ENCODE data around the gene GNAZ.

The GNAZ gene

DNA sequence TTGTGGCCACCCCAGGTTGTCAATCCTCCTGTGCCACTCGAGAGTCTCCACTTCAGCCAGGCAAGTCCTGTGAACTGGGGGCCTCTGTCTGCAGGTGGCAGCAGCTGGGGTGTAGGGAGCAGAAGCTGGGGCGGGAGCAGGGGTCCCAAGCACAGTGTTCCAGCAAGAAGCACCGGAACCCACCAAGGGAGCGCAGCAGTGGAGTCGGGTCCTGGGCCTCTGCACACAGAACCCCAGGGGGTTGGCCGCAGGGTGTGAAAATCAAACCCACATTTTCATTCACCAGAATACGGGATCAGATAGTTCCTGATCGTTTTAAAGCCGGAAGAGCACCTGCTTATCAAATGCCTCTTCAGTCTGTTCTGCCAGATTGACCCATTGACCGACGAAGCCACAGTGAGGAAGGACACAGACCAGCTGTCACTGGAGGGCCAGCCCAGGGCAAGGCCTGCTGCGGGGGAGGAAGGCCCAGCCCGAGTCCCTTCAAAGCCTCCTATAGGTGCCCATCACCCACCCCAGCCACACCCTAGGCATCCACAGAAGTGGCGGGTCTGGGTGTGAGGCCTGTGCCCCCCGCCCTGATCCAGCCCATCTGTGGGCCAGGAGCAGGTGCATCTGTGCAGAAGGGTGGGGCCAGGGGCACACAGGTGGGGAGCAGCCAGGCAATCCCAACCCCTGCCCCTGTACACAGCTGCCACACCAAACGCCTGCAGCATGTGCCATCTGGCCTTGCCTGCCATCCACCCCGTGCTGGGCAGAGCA is 37.3 kb downstream of the GNAZ start:
- no peaks in the 10 kb centered on the region for H3K36me3 ChIP-seq (ENCODE audit: insufficient read depth, low read length)
- no peak overlapping the region for H3K9ac ChIP-seq (ENCODE audit: low read depth, low read length)
- no peak overlapping the region for H3K4me3 ChIP-seq (ENCODE audit: low read length)
- WGBS, result 94% methylated on average over 17 of the region's 17 CpGs
- no peak overlapping the region for H3K27ac ChIP-seq (ENCODE audit: low read depth, low read length)
- no peaks in the 10 kb centered on the region for H3K4me1 ChIP-seq (ENCODE audit: insufficient read depth, low read length)
- no peaks in the 10 kb centered on the region for H3K9me3 ChIP-seq (ENCODE audit: insufficient read depth, low read depth, low read length)
- no peaks in the 10 kb centered on the region for H3K27me3 ChIP-seq (ENCODE audit: insufficient read depth, low read length)

- Histone ChIP-seq H3K4me1 (ENCODE audit: insufficient read depth, low read length) (no peaks in the 10 kb centered on the region), H3K36me3 (ENCODE audit: insufficient read depth, low read length) (no peaks in the 10 kb centered on the region), H3K27ac (ENCODE audit: low read depth, low read length) (no peak overlapping the region), H3K9me3 (ENCODE audit: insufficient read depth, low read depth, low read length) (no peaks in the 10 kb centered on the region), H3K4me3 (ENCODE audit: low read length) (no peak overlapping the region), H3K9ac (ENCODE audit: low read depth, low read length) (no peak overlapping the region), H3K27me3 (ENCODE audit: insufficient read depth, low read length) (no peaks in the 10 kb centered on the region)
- WGBS, result 92% methylated on average over 7 of the region's 7 CpGs
Observed at GRCh38 chr22:23108249-23109078, 38.1 kb downstream of the GNAZ start.

GRCh38 chr22:23109079-23109347 is 38.7 kb downstream of the GNAZ start:
- Histone ChIP-seq H3K27me3 (ENCODE audit: insufficient read depth, low read length) (no peaks in the 10 kb centered on the region), H3K9ac (ENCODE audit: low read depth, low read length) (no peak overlapping the region), H3K4me1 (ENCODE audit: insufficient read depth, low read length) (no peaks in the 10 kb centered on the region), H3K4me3 (ENCODE audit: low read length) (no peak overlapping the region), H3K27ac (ENCODE audit: low read depth, low read length) (no peak overlapping the region), H3K9me3 (ENCODE audit: insufficient read depth, low read depth, low read length) (no peaks in the 10 kb centered on the region), H3K36me3 (ENCODE audit: insufficient read depth, low read length) (no peaks in the 10 kb centered on the region)
- WGBS, result 95% methylated on average over 6 of the region's 6 CpGs

GRCh38 chr22:23109441-23109978 is 39.2 kb downstream of the GNAZ start:
- Histone ChIP-seq H3K9me3 (ENCODE audit: insufficient read depth, low read depth, low read length) (no peaks in the 10 kb centered on the region), H3K4me1 (ENCODE audit: insufficient read depth, low read length) (no peaks in the 10 kb centered on the region), H3K27me3 (ENCODE audit: insufficient read depth, low read length) (no peaks in the 10 kb centered on the region), H3K27ac (ENCODE audit: low read depth, low read length) (no peak overlapping the region), H3K9ac (ENCODE audit: low read depth, low read length) (no peak overlapping the region), H3K36me3 (ENCODE audit: insufficient read depth, low read length) (no peaks in the 10 kb centered on the region), H3K4me3 (ENCODE audit: low read length) (no peak overlapping the region)
- 86% methylated on average over 5 of the region's 5 CpGs for WGBS

- 90% methylated on average over 10 of the region's 10 CpGs for WGBS
- no peak overlapping the region for H3K4me3 ChIP-seq (ENCODE audit: low read length)
- no peaks in the 10 kb centered on the region for H3K9me3 ChIP-seq (ENCODE audit: insufficient read depth, low read depth, low read length)
- no peak overlapping the region for H3K27ac ChIP-seq (ENCODE audit: low read depth, low read length)
- H3K36me3 ChIP-seq (ENCODE audit: insufficient read depth, low read length), result no peaks in the 10 kb centered on the region
- no peaks in the 10 kb centered on the region for H3K4me1 ChIP-seq (ENCODE audit: insufficient read depth, low read length)
- H3K27me3 ChIP-seq (ENCODE audit: insufficient read depth, low read length), result no peaks in the 10 kb centered on the region
- no peak overlapping the region for H3K9ac ChIP-seq (ENCODE audit: low read depth, low read length)
Observed at GRCh38 chr22:23110190-23110921, 40.0 kb downstream of the GNAZ start.

DNA sequence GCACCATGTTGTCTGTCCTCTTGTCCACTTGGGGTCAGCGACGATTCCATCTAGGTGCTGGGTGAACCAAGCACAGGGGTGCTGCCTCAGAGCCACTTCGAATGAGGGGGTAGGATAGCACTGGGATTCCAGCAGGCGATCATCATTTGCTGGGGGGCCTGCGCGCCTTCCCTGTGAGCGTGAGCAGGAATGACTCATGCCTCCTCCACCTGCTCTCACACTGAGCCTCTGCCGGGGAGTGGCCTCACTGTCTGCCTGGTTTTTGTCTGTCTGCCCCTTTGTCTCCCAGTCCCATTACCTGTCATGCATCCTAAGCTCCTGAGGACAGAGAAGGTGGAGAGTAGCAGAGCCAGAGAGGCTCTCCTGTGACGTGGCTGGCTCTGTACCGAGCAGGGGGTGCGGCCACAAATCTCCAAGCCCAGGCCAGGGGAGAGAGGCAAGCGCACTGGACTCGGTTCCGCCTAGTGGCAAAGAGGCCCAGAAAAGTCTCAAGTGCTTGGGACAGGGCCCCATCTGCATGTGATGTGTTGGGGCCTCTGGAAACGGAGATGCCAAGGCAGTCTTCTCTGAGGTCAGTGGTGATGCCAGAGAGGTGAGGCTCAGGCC is 40.7 kb downstream of the GNAZ start:
- Histone ChIP-seq H3K27ac (ENCODE audit: low read depth, low read length) (no peak overlapping the region), H3K27me3 (ENCODE audit: insufficient read depth, low read length) (no peaks in the 10 kb centered on the region), H3K4me3 (ENCODE audit: low read length) (no peak overlapping the region), H3K4me1 (ENCODE audit: insufficient read depth, low read length) (no peaks in the 10 kb centered on the region), H3K9ac (ENCODE audit: low read depth, low read length) (no peak overlapping the region), H3K36me3 (ENCODE audit: insufficient read depth, low read length) (no peaks in the 10 kb centered on the region), H3K9me3 (ENCODE audit: insufficient read depth, low read depth, low read length) (no peaks in the 10 kb centered on the region)
- 77% methylated on average over 15 of the region's 15 CpGs for WGBS

DNA sequence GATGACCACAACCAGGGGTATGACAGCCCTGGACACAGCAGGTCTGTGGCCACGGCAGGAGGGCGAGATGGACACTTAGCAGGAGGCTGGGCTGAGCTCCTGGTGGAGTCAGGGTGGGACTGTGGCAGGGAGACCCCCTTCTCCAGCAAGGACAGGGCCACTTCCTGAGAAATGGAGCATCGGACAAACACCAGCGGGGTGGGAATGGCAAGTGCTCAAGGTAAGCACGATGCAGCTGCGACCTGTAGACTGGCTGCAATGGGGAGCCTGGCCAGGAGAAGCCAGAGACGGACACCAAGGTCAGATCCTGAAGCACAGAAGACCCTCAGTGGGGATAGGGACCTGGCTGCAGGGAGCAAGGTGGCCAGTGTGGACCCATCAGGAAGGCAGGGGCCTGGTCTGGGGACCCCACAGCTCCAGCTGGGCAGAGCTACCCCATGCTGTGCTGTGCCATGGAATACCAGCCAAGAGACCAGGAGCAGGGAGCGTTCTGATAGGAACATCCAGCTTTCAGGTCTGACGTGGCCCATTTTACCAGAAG is 42.2 kb downstream of the GNAZ start:
- Histone ChIP-seq H3K27me3 (ENCODE audit: insufficient read depth, low read length) (no peaks in the 10 kb centered on the region), H3K4me1 (ENCODE audit: insufficient read depth, low read length) (no peaks in the 10 kb centered on the region), H3K27ac (ENCODE audit: low read depth, low read length) (no peak overlapping the region), H3K36me3 (ENCODE audit: insufficient read depth, low read length) (no peaks in the 10 kb centered on the region), H3K4me3 (ENCODE audit: low read length) (no peak overlapping the region), H3K9ac (ENCODE audit: low read depth, low read length) (no peak overlapping the region), H3K9me3 (ENCODE audit: insufficient read depth, low read depth, low read length) (no peaks in the 10 kb centered on the region)
- WGBS, result 92% methylated on average over 9 of the region's 9 CpGs

GRCh38 chr22:23113067-23113846 is 42.9 kb downstream of the GNAZ start:
- H3K27ac ChIP-seq (ENCODE audit: low read depth, low read length), result no peak overlapping the region
- no peaks in the 10 kb centered on the region for H3K27me3 ChIP-seq (ENCODE audit: insufficient read depth, low read length)
- H3K4me1 ChIP-seq (ENCODE audit: insufficient read depth, low read length), result no peaks in the 10 kb centered on the region
- H3K9ac ChIP-seq (ENCODE audit: low read depth, low read length), result no peak overlapping the region
- WGBS, result 92% methylated on average over 14 of the region's 14 CpGs
- no peak overlapping the region for H3K4me3 ChIP-seq (ENCODE audit: low read length)
- no peaks in the 10 kb centered on the region for H3K36me3 ChIP-seq (ENCODE audit: insufficient read depth, low read length)
- H3K9me3 ChIP-seq (ENCODE audit: insufficient read depth, low read depth, low read length), result no peaks in the 10 kb centered on the region

DNA sequence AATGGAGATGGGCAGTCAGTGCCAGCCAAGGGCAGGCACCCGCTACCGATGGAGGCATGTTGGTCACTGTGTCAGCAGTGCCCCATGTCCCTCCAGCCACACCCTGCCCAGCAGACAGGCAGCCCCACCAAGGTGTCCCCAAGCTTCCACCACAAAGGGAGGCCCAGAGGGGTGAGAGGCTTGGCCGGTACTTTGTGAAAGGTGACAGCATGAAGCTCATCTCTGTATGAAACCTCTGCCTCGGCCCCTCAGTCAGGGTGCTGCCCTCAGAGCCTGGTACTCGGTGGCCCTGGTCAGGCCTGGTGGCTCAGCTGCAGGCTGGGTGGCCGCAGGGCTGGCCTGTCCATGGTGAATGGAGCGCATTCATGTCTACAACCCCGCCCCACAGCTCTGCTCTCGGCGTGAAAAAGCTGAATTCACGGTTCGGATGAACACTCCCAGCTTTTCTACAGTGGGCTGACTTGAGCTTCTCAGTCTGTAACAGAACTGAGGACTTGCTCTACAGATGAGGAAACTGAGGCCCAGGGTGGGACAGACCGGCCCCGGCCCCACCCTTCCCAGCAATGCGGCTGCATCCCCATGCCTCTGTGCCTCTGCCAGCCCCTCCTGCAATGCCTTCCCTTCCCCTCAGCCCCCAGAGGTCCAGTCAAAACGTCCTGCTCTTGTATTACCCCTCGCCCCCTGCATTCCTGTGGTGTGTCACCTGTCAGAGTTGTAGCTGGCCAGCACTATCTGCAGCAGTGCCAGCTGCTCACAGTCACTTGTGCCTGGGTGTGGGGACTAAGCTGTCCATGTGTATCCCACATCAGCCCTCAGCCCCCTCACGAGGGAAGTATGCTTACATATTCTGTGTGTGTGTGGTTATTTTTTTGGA is 43.8 kb downstream of the GNAZ start:
- Histone ChIP-seq H3K4me3 (ENCODE audit: low read length) (no peak overlapping the region), H3K36me3 (ENCODE audit: insufficient read depth, low read length) (no peaks in the 10 kb centered on the region), H3K4me1 (ENCODE audit: insufficient read depth, low read length) (no peaks in the 10 kb centered on the region), H3K27ac (ENCODE audit: low read depth, low read length) (no peak overlapping the region), H3K27me3 (ENCODE audit: insufficient read depth, low read length) (no peaks in the 10 kb centered on the region), H3K9ac (ENCODE audit: low read depth, low read length) (no peak overlapping the region), H3K9me3 (ENCODE audit: insufficient read depth, low read depth, low read length) (no peaks in the 10 kb centered on the region)
- 90% methylated on average over 18 of the region's 18 CpGs for WGBS

DNA sequence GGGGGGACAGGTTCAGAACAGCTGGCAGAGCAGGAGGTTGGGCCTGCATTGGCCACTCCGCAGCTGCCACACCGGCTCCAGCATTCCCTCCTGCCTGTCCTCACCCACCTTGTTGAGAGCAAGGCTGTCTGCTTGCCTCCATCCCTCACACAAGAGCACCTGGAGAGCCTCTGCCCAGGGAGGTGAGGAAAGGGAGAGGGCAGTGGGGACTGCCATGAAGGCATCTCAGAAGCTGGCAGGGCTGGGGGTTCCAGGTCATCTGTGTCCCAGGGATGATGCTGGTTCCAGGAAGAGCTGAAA is 44.4 kb downstream of the GNAZ start:
- Histone ChIP-seq H3K9ac (ENCODE audit: low read depth, low read length) (no peak overlapping the region), H3K9me3 (ENCODE audit: insufficient read depth, low read depth, low read length) (no peaks in the 10 kb centered on the region), H3K27ac (ENCODE audit: low read depth, low read length) (no peak overlapping the region), H3K4me3 (ENCODE audit: low read length) (no peak overlapping the region), H3K4me1 (ENCODE audit: insufficient read depth, low read length) (no peaks in the 10 kb centered on the region), H3K27me3 (ENCODE audit: insufficient read depth, low read length) (no peaks in the 10 kb centered on the region), H3K36me3 (ENCODE audit: insufficient read depth, low read length) (no peaks in the 10 kb centered on the region)
- 100% methylated on average over 2 of the region's 2 CpGs for WGBS
